WI38 (cell line): Measurements from ENCODE around the gene PSMB11.
"Not testable (repeated sequence)": the region's sequence is repeated elsewhere in the genome, so short reads cannot be mapped to it uniquely, and the experiment has no call there.

Experiments
- H3K4me3 ChIP-seq: 2 replicates; pipeline ENCODE4 v1.5.1; 2011; ENCODE audit warnings: low read depth, mild to moderate bottlenecking, control low read depth, low read length
- CTCF ChIP-seq: IDR thresholded peaks from 2 replicates; pipeline ENCODE4 v1.5.1; 2012; ENCODE audit warnings: low read depth, mild to moderate bottlenecking, control low read depth, low read length

PSMB11 gene

GRCh38 chr14:22998329-22999012, 43.5 kb upstream of the PSMB11 start:
- no peak for TF ChIP-seq CTCF
- H3K4me3 ChIP-seq, result no peak overlapping the region

DNA sequence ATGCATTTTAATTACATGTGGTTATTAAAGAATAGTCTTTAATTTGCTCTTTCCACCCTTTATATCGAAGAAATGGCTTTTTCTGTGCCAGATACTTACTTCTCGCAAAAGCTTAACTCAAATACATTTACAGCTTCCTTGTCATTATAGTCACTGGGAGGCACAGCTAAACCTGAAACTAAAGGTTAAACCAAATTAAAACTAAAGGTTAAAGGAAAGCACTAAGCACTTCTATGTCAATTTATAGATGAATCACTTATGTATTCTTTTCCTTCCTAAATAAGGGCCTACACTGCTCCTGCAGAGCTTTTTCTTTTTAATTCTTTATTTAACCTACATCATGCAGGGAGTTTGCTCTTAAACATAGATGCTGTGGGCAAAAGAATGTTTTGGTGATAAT, 41.2 kb upstream of the PSMB11 start:
- TF ChIP-seq CTCF, result no peak
- H3K4me3 ChIP-seq, result no peak overlapping the region

DNA sequence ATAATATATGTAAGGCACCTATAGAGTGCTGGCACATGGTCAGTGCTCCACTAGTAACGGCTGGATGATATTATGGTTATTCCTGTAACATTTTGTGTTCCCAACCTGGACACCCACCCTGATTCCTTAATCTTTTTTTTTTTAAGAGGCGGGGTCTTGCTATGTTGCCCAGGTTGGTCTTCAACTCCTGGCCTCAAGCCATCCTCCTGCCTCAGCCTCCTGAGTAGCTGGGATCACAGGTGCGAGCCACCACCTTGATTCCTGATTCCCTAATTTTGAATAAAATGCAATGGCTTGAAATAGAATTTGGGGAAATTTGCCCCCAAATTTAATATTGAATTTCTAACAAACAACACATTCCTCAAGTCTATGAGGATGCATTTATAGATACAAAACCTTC, 39.4 kb upstream of the PSMB11 start:
- no peak for TF ChIP-seq CTCF
- no peak overlapping the region for H3K4me3 ChIP-seq

DNA sequence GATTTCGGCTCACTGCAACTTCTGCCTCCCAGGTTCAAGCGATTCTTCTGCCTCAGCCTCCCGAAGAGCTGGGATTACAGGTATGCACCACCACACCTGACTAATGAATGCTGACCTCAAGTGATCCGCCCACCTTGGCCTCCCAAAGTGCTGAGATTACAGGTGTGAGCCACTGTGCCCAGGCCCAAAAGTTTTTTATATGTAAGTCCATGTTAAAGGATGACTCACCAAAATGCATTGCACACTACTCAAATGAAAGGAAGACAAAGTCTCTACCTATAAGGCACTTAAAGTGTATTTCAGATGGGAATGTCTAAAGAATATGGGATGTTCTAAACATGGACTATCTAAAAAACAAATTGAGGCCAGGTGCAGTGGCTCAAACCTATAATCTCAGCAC, 37.7 kb upstream of the PSMB11 start:
- not testable (repeated sequence) for H3K4me3 ChIP-seq

- no peak for TF ChIP-seq CTCF
- H3K4me3 ChIP-seq, result no peak overlapping the region
These were observed 36.4 kb upstream of the PSMB11 start for GRCh38 chr14:23005451-23006187.

DNA sequence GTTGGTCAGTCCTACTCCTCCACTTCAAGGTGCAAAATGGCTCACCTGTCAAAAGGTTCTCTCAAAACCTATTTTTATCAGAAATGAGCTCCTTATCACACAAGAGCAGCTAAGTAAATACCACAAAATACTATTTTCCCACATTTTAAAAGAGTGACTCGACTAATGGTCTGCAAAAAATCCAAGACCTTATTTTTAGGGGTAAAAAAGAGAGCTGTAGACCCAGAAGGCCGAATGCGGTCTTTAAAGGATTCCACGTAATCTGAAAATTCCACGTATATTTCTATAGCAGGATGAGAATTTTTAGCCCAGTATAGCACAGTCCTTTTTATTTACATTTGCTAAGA, 35.9 kb upstream of the PSMB11 start:
- peak overlapping the region; percentile 74 for H3K4me3 ChIP-seq
- no peak for TF ChIP-seq CTCF

GRCh38 chr14:23006544-23007419, 35.2 kb upstream of the PSMB11 start:
- peak overlapping the region; percentile 74 for H3K4me3 ChIP-seq
- TF ChIP-seq CTCF, result no peak
